HG02981 (cell line): ENCODE data around the gene NCEH1.

Experiments
- ATAC-seq: cut with Tn5 transposase; IDR thresholded peaks from one replicate; pipeline ENCODE4 v1.9.1; 2021; ENCODE audit warnings: mild to moderate bottlenecking, moderate library complexity; ENCODE audit not compliant: unreplicated experiment

Gene NCEH1

DNA sequence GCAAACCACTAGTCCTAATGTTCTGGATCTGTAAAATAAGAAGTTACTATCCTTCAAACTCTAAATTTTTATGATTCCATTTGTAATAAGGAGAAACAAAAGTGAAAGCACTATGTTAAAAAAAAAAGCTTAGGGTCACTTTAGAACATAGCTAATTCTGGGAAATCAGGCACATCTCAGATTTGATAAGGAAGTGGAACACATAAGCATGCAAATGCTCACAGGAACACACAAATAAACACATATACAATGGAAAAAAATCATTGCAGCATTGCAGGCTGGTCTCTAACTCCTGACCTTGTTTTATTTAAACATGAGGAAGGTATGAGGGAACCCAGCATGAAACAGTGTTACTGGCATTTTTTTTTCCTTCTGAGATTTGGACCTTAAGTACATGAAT is 124.4 kb downstream of the NCEH1 start:
- no peak for ATAC-seq

DNA sequence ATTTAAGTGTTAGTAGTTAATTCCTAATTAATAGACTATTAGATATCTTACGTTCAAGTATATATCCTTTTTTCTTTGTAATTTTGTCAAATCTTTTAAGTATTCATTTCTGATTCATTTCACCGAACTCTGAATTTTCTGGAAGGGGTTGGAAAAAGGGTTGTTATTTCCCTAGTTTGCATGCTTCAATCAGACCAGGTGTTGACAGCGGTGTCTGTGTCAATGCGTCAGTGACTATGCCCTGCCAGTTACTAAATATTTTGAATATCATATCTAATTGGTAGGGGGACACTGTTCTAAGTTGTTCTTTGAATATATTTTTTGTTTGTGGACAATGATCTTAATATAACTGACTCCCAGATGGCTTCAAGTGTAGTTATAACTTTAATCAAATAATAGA is 124.9 kb downstream of the NCEH1 start:
- ATAC-seq, result no peak

DNA sequence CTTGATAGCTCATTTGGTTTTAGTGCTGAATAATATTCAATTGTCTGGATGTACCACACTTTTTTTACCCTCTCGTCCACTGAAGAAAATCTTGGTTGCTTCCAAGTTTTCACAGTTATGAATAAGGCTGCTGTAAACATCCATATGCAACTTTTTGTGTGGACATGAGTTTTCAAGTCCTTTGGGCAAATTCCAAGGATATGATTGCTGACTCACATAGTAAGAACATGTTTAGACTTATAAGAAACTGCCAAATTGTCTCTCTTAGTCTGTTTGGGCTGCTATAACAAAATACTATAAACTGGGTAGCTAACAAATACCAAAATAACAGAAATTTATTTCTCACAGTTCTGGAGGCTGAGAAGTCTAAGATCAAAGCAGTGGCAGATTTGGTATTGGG is 128.2 kb downstream of the NCEH1 start:
- ATAC-seq, result no peak

DNA sequence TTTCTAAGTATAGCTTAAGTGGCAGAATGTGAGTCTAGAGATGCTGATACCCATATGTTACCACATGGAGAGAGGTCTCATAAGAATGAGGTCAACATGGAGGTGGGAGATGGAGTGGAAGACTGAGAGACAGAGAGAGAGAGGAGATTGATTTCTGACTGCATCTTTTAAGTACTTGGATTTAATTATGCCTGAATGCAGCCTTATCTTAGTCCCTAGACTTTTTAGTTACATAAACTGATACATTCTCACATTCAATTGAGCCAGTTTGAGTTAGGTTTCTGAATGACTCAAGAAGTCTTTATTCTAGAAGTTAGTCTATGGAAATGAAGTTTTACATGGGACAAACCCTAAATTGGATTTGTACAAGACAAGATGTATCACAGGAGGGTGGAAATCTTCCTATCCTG is 129.1 kb downstream of the NCEH1 start:
- no peak for ATAC-seq

DNA sequence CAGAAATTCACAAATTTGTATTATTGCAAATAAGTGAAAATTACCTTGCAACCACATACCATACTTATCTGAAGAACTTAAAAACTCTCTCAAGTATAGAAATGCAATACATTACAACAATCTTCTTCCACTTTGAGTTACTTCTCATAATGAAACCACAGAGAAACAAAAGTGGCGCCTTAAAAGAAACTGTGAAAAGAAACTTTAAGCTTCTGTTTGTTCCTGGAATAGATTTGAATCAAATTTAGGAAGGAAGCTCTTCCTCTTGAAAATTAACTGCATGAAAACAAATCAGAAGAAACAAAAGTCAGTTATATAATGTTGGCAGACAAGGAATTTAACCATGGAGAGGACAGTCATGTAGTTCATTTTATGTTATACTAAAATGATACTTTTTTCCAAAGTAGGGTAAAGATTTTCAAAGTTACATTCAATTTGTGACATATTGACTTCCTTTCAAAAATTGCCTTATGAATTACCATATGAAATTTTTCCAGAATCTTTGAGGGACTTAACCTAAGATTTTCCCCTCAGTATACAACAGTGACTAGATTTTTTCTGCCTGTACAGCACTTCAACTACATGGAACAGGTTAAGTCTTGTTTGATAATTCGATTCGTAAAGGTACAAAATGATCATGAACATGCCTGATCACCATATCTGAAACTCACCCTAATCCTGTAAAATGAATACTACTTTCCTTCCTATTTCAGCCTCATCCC is 130.0 kb downstream of the NCEH1 start:
- peak; percentile 71 for ATAC-seq
